ENCODE measurements around the gene ZNF341. TPM values are rescaled to one million over a fixed set of nuclear protein-coding genes. Genes with fewer than 3 reads are reported as not detected.

ZNF341 gene
- total and polyA plus RNA-seq, 2 of the 8 experiments (the other 6 are each of a cell fraction or from before 2014, with no cell fraction given): 5.8 to 6.4 TPM

DNA sequence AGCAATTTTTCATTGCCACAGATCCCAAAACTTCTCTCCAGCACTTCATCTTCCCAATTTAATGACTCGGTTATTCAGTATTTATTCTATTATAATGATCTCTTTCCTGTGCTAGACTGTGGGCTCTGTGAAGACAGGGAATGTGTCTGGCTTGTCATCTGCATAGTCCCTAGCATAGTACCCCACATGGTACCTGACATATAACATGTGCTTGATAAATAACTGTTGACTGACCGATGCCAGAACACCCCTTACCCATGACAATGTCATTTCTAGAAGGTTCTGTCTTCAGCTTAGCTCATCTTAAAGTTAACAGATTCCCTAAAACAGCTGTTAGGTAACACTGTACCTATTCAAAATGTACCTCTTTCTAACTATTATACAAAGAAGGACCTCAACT lies 15.3 kb upstream of the ZNF341 start (continued):
- no peak for TF ChIP-seq CTBP2 (IDR thresholded peaks at IDR 0.05; ENCODE audit: borderline replicate concordance, insufficient read depth, insufficient read length, low read length)
- no peak for TF ChIP-seq JUND (IDR thresholded peaks at IDR 0.05; ENCODE audit: low read length)
- TF ChIP-seq, protein P1, sequence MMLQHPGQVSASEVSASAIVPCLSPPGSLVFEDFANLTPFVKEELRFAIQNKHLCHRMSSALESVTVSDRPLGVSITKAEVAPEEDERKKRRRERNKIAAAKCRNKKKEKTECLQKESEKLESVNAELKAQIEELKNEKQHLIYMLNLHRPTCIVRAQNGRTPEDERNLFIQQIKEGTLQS (IDR thresholded peaks at IDR 0.05; ENCODE audit: insufficient read depth, low read depth, low read length): no peak
- no peak for TF ChIP-seq TBP (IDR thresholded peaks at IDR 0.05; ENCODE audit: low read depth, low read length)

Data from H1 (cell line).